ENCODE results near the gene MCF2L2. TPM values are rescaled to one million over a fixed set of nuclear protein-coding genes. Genes with fewer than 3 reads are reported as not detected.
"Not testable (repeated sequence)": the region's sequence is repeated elsewhere in the genome, so short reads cannot be mapped to it uniquely, and the experiment has no call there.

MCF2L2 gene
- total and polyA plus RNA-seq, 9 donors, result 0.09 to 0.56 (median 0.24) TPM

GRCh38 chr3:183444748-183445147 lies 16.3 kb upstream of the MCF2L2 start:
- DNase-seq, result no peak
- Histone ChIP-seq H3K27me3 (ENCODE audit: control insufficient read depth, insufficient read depth, low read length) (no peaks in the 10 kb centered on the region), H3K4me3 (ENCODE audit: low read length) (no peak overlapping the region), H3K9me3 (replicated peaks; ENCODE audit: control insufficient read depth, low read depth, low read length) (peaks cover 7% of the 10 kb centered on the region), H3K4me1 (ENCODE audit: control insufficient read depth, insufficient read depth, low read length) (peaks cover 2% of the 10 kb centered on the region), H3K36me3 (ENCODE audit: control insufficient read depth, insufficient read depth, low read length) (no peaks in the 10 kb centered on the region), H3K27ac (ENCODE audit: low read length) (no peak overlapping the region)
- no CpG with 5 or more reads among the region's 1 CpG for WGBS (ENCODE audit: insufficient coverage)

- 79% methylated on average over 5 of the region's 10 CpGs for WGBS (ENCODE audit: insufficient coverage)
- Histone ChIP-seq H3K36me3 (ENCODE audit: control insufficient read depth, insufficient read depth, low read length) (no peaks in the 10 kb centered on the region), H3K4me3 (ENCODE audit: low read length) (no peak overlapping the region)
These were observed 15.3 kb upstream of the MCF2L2 start for GRCh38 chr3:183443395-183444385.

DNA sequence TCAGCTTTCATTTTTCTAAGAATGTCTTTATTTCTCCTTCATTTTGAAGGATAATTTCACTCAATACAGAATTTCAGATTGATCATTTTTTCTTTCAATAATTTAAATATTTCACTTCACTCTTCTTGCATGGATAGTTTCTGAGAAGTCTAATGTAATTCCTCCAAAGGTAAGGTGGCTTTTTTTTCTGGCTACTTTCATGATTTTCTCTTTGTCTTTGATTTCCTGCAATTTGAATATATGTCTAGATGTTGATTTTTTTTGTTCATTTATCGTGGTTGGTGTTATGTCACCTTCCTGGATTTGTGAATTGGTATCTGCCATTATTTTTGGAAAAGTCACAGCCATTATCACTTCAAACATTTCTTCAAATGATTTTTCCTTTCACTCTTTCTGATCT lies 14.6 kb upstream of the MCF2L2 start:
- Histone ChIP-seq H3K4me1 (ENCODE audit: control insufficient read depth, insufficient read depth, low read length) (peaks cover 2% of the 10 kb centered on the region), H3K27ac (ENCODE audit: low read length) (no peak overlapping the region), H3K27me3 (ENCODE audit: control insufficient read depth, insufficient read depth, low read length) (no peaks in the 10 kb centered on the region), H3K36me3 (ENCODE audit: control insufficient read depth, insufficient read depth, low read length) (no peaks in the 10 kb centered on the region), H3K4me3 (ENCODE audit: low read length) (no peak overlapping the region), H3K9me3 (replicated peaks; ENCODE audit: control insufficient read depth, low read depth, low read length) (peaks cover 7% of the 10 kb centered on the region)
- no peak for DNase-seq
- WGBS (ENCODE audit: insufficient coverage), result no CpG with 5 or more reads among the region's 1 CpG

More at GRCh38 chr3:183443395-183444385, 15.3 kb upstream of the MCF2L2 start:
- peaks cover 2% of the 10 kb centered on the region for H3K4me1 ChIP-seq (ENCODE audit: control insufficient read depth, insufficient read depth, low read length)
- no peak overlapping the region for H3K27ac ChIP-seq (ENCODE audit: low read length)
- DNase-seq, result no peak
- H3K27me3 ChIP-seq (ENCODE audit: control insufficient read depth, insufficient read depth, low read length), result no peaks in the 10 kb centered on the region
- H3K9me3 ChIP-seq (replicated peaks; ENCODE audit: control insufficient read depth, low read depth, low read length), result peaks cover 7% of the 10 kb centered on the region

DNA sequence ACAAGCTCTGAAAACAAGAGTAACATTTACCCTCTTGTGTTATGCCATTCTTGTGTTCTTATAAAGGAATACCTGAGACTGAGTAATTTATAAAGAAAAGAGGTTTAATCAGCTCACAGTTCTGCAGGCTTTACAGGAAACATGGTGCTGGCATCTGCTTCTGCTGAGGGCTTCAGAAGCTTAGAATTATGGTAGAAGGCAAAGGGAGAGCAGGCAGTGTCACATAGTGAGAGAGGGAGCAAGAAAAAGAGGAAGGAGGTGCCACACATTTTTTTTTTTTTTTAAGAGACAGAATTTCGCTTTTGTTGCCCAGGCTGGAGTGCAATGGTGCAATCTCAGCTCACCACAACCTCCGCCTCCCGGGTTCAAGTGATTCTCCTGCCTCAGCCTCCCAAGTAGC lies 12.1 kb upstream of the MCF2L2 start:
- not testable (repeated sequence) for DNase-seq; H3K36me3 ChIP-seq (ENCODE audit: control insufficient read depth, insufficient read depth, low read length); H3K27ac ChIP-seq (ENCODE audit: low read length); H3K4me1 ChIP-seq (ENCODE audit: control insufficient read depth, insufficient read depth, low read length); H3K27me3 ChIP-seq (ENCODE audit: control insufficient read depth, insufficient read depth, low read length); H3K4me3 ChIP-seq (ENCODE audit: low read length); H3K9me3 ChIP-seq (replicated peaks; ENCODE audit: control insufficient read depth, low read depth, low read length)
- WGBS (ENCODE audit: insufficient coverage), result no CpG with 5 or more reads among the region's 3 CpGs

DNA sequence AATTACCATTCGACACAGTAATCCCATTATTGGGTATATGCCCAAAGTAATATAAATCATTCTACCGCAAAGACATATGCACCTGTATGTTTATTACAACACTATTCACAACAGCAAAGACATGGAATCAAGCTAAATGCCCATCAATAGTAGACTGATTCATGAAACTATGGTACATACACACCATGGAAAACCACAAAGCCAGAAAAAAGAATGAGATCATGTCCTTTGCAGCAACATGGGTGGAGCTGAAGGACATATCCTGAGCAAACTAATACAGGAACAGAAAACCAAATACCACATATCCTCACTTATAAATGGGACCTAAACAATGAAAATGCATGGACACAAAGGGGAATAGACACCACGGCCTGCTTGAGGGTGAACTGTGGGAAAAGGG lies 11.1 kb upstream of the MCF2L2 start:
- Histone ChIP-seq H3K9me3 (replicated peaks; ENCODE audit: control insufficient read depth, low read depth, low read length) (peaks cover 7% of the 10 kb centered on the region), H3K4me1 (ENCODE audit: control insufficient read depth, insufficient read depth, low read length) (no peaks in the 10 kb centered on the region), H3K27me3 (ENCODE audit: control insufficient read depth, insufficient read depth, low read length) (peaks cover 4% of the 10 kb centered on the region), H3K36me3 (ENCODE audit: control insufficient read depth, insufficient read depth, low read length) (no peaks in the 10 kb centered on the region), H3K27ac (ENCODE audit: low read length) (no peak overlapping the region), H3K4me3 (ENCODE audit: low read length) (no peak overlapping the region)
- no CpG with 5 or more reads among the region's 3 CpGs for WGBS (ENCODE audit: insufficient coverage)
- DNase-seq, result no peak

DNA sequence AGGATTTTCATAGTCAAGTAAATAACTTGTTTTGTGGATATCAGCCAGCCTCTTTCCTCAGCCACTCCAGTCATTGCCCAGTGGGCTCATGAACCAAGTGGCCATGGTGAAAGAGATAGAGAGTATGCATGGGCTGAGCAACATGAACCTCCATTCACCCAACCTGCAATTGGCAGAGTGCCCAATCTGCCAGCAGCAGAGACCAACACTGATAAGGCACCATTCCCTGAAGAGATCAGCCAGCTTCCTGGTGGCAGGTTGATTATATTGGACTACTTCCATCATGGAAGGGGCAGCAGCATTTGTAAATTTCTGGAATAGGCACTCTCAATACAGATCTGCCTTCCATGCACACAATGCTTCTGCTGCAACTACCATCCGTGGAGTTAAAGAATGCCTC lies 10.3 kb upstream of the MCF2L2 start:
- Histone ChIP-seq H3K27me3 (ENCODE audit: control insufficient read depth, insufficient read depth, low read length) (peaks cover 6% of the 10 kb centered on the region), H3K4me3 (ENCODE audit: low read length) (no peak overlapping the region), H3K36me3 (ENCODE audit: control insufficient read depth, insufficient read depth, low read length) (no peaks in the 10 kb centered on the region), H3K4me1 (ENCODE audit: control insufficient read depth, insufficient read depth, low read length) (no peaks in the 10 kb centered on the region), H3K9me3 (replicated peaks; ENCODE audit: control insufficient read depth, low read depth, low read length) (peaks cover 6% of the 10 kb centered on the region), H3K27ac (ENCODE audit: low read length) (no peak overlapping the region)
- WGBS (ENCODE audit: insufficient coverage), result 100% methylated on average over 1 of the region's 1 CpG
- no peak for DNase-seq

DNA sequence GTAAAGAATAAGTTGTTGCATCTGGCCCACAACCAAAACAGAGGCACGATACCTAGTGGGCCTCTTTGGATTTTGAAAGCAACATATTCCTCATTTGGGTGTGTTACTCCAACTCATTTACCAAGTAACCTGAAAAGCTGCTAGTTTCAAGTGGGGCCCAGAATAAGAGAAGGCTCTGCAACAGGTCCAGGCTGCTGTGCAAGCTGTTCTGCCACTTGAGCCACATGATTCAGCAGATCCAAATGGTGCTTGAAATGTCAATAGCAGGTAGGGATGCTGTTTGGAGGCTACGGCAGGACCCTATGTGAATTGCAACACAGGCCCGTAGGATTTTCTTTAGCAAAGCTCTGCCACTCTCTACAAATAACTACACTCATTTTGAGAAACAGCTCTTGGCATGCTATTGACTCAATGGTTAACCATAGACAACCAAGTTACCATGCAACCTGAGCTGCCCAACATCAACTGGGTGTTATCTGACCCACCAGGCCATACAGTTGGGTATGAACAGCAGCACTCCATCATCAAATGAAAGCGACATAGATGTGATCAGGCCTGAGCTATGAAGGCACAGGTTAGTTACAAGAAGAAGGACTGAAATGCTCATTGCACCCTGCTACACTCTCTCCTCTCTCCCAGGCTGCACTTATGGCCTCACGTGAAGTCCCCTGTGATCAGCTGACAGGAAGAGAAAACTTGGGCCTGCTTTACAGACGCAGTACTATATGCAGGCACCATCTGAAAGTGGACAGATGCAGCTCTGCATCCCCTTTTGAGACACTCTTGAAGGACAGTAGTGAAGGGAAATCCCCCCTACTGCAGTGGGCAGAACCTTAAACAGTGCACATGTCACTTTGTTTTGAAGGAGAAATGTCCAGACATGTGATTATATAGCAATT lies 9.5 kb upstream of the MCF2L2 start:
- WGBS (ENCODE audit: insufficient coverage), result 92% methylated on average over 2 of the region's 6 CpGs
- H3K27me3 ChIP-seq (ENCODE audit: control insufficient read depth, insufficient read depth, low read length), result peaks cover 11% of the 10 kb centered on the region
- no peaks in the 10 kb centered on the region for H3K9me3 ChIP-seq (replicated peaks; ENCODE audit: control insufficient read depth, low read depth, low read length)
- H3K27ac ChIP-seq (ENCODE audit: low read length), result no peak overlapping the region
- no peak overlapping the region for H3K4me3 ChIP-seq (ENCODE audit: low read length)
- no peaks in the 10 kb centered on the region for H3K4me1 ChIP-seq (ENCODE audit: control insufficient read depth, insufficient read depth, low read length)
- H3K36me3 ChIP-seq (ENCODE audit: control insufficient read depth, insufficient read depth, low read length), result no peaks in the 10 kb centered on the region
- DNase-seq, result no peak

- H3K4me1 ChIP-seq (ENCODE audit: control insufficient read depth, insufficient read depth, low read length), result no peaks in the 10 kb centered on the region
- no CpG with 5 or more reads among the region's 1 CpG for WGBS (ENCODE audit: insufficient coverage)
- H3K27ac ChIP-seq (ENCODE audit: low read length), result no peak overlapping the region
- no peaks in the 10 kb centered on the region for H3K9me3 ChIP-seq (replicated peaks; ENCODE audit: control insufficient read depth, low read depth, low read length)
- H3K4me3 ChIP-seq (ENCODE audit: low read length), result no peak overlapping the region
- no peaks in the 10 kb centered on the region for H3K36me3 ChIP-seq (ENCODE audit: control insufficient read depth, insufficient read depth, low read length)
- H3K27me3 ChIP-seq (ENCODE audit: control insufficient read depth, insufficient read depth, low read length), result peaks cover 15% of the 10 kb centered on the region
- DNase-seq, result no peak
These were observed 8.6 kb upstream of the MCF2L2 start for GRCh38 chr3:183437061-183437460.

DNA sequence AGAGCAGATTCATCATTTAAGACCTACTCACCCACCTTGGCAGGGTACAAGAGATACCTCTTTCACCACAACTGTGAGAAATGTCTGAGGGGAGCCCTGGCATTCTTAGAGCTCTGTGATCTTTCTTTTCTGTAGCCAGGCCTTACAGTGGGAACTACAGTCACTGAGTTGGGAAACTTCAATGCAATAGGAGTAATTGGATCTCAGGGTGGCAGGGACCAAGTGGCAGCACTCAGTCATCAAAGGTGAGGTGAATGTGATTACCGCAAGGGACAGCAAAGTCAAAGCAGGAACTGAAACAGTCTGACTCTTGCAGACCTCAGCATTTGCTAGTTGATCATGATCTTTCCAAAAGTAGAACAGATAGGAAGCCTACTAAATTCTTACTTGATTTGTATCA lies 7.2 kb upstream of the MCF2L2 start:
- 50% methylated on average over 1 of the region's 1 CpG for WGBS (ENCODE audit: insufficient coverage)
- no peaks in the 10 kb centered on the region for H3K9me3 ChIP-seq (replicated peaks; ENCODE audit: control insufficient read depth, low read depth, low read length)

GRCh38 chr3:183434992-183435391 lies 6.6 kb upstream of the MCF2L2 start:
- Histone ChIP-seq H3K9me3 (replicated peaks; ENCODE audit: control insufficient read depth, low read depth, low read length) (no peaks in the 10 kb centered on the region), H3K27ac (ENCODE audit: low read length) (no peak overlapping the region), H3K4me3 (ENCODE audit: low read length) (no peak overlapping the region), H3K4me1 (ENCODE audit: control insufficient read depth, insufficient read depth, low read length) (no peaks in the 10 kb centered on the region), H3K27me3 (ENCODE audit: control insufficient read depth, insufficient read depth, low read length) (peaks cover 21% of the 10 kb centered on the region), H3K36me3 (ENCODE audit: control insufficient read depth, insufficient read depth, low read length) (no peaks in the 10 kb centered on the region)
- no CpG with 5 or more reads among the region's 2 CpGs for WGBS (ENCODE audit: insufficient coverage)
- DNase-seq, result no peak

More for the DNA sequence above, 7.2 kb upstream of the MCF2L2 start:
- H3K27ac ChIP-seq (ENCODE audit: low read length), result no peak overlapping the region
- no peaks in the 10 kb centered on the region for H3K4me1 ChIP-seq (ENCODE audit: control insufficient read depth, insufficient read depth, low read length)
- H3K36me3 ChIP-seq (ENCODE audit: control insufficient read depth, insufficient read depth, low read length), result no peaks in the 10 kb centered on the region
- no peak overlapping the region for H3K4me3 ChIP-seq (ENCODE audit: low read length)
- H3K27me3 ChIP-seq (ENCODE audit: control insufficient read depth, insufficient read depth, low read length), result peaks cover 17% of the 10 kb centered on the region
- no peak for DNase-seq
